ENCODE data around the gene MSANTD1.

Gene MSANTD1

DNA sequence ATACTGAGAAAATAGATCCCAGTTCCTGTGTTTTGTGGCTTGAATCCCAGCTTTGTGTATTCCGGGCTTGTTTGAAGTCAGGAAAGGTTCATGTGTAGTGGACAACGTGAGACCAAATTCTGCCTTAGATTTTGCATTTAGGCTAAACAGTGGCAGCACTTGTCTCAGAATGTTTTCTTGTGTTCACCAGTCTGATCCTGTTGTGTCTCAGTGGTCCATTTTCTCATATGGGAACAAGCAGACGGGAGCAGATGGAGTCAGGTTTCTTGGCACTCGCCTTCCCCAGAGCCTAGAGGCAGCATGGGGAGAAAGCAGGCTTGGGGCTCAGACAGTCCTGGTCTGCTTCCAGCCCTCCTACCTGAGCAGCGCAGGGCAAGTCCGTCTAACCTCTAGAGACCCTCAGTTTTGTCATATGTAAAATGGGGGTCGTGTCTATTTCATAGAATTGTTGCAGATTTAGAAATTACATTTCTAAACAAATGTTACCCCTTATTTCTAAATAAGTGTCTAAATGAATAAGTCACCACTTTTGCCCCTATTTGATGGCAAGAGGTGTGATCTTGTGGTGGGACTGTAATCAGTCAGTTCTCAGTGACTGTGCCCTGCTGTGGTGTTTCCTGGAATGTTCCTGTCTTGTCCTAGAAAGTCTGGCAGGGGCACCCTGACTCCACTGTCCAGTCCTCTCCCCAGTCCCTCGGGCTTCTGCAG lies 28.3 kb upstream of the MSANTD1 start:
- DNase-seq (ENCODE audit: low spot score), result peak; percentile 21
- Histone ChIP-seq H3K36me3 (ENCODE audit: low read depth) (peaks cover 37% of the 10 kb centered on the region), H3K27ac (ENCODE audit: poor library complexity, severe bottlenecking) (no peak overlapping the region), H3K9me3 (ENCODE audit: severe bottlenecking) (no peaks in the 10 kb centered on the region), H3K4me1 (ENCODE audit: insufficient read depth, poor library complexity, severe bottlenecking) (no peaks in the 10 kb centered on the region), H3K27me3 (ENCODE audit: insufficient read depth, poor library complexity, severe bottlenecking) (no peaks in the 10 kb centered on the region), H3K4me3 (ENCODE audit: severe bottlenecking) (no peak overlapping the region)
- no peak for ATAC-seq (ENCODE audit: low read depth)
- TF ChIP-seq, protein P1, sequence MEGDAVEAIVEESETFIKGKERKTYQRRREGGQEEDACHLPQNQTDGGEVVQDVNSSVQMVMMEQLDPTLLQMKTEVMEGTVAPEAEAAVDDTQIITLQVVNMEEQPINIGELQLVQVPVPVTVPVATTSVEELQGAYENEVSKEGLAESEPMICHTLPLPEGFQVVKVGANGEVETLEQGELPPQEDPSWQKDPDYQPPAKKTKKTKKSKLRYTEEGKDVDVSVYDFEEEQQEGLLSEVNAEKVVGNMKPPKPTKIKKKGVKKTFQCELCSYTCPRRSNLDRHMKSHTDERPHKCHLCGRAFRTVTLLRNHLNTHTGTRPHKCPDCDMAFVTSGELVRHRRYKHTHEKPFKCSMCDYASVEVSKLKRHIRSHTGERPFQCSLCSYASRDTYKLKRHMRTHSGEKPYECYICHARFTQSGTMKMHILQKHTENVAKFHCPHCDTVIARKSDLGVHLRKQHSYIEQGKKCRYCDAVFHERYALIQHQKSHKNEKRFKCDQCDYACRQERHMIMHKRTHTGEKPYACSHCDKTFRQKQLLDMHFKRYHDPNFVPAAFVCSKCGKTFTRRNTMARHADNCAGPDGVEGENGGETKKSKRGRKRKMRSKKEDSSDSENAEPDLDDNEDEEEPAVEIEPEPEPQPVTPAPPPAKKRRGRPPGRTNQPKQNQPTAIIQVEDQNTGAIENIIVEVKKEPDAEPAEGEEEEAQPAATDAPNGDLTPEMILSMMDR (IDR thresholded peaks at IDR 0.05; ENCODE audit: poor library complexity, severe bottlenecking), result no peak

GRCh38 chr4:3221184-3221494 lies 27.8 kb upstream of the MSANTD1 start:
- Histone ChIP-seq H3K4me1 (ENCODE audit: insufficient read depth, poor library complexity, severe bottlenecking) (no peaks in the 10 kb centered on the region), H3K36me3 (ENCODE audit: low read depth) (peaks cover 31% of the 10 kb centered on the region), H3K4me3 (ENCODE audit: severe bottlenecking) (no peak overlapping the region), H3K9me3 (ENCODE audit: severe bottlenecking) (no peaks in the 10 kb centered on the region), H3K27me3 (ENCODE audit: insufficient read depth, poor library complexity, severe bottlenecking) (no peaks in the 10 kb centered on the region), H3K27ac (ENCODE audit: poor library complexity, severe bottlenecking) (no peak overlapping the region)
- ATAC-seq (ENCODE audit: low read depth) (no peak), DNase-seq (ENCODE audit: low spot score) (peak; percentile 24)
- TF ChIP-seq, protein P1 (IDR thresholded peaks at IDR 0.05; ENCODE audit: poor library complexity, severe bottlenecking), result no peak

GRCh38 chr4:3221996-3222395 lies 27.0 kb upstream of the MSANTD1 start:
- Histone ChIP-seq H3K9me3 (ENCODE audit: severe bottlenecking) (no peaks in the 10 kb centered on the region), H3K27ac (ENCODE audit: poor library complexity, severe bottlenecking) (no peak overlapping the region), H3K4me1 (ENCODE audit: insufficient read depth, poor library complexity, severe bottlenecking) (no peaks in the 10 kb centered on the region), H3K36me3 (ENCODE audit: low read depth) (peaks cover 33% of the 10 kb centered on the region), H3K27me3 (ENCODE audit: insufficient read depth, poor library complexity, severe bottlenecking) (no peaks in the 10 kb centered on the region), H3K4me3 (ENCODE audit: severe bottlenecking) (no peak overlapping the region)
- DNase-seq (ENCODE audit: low spot score), result peak; percentile 37
- no peak for ATAC-seq (ENCODE audit: low read depth)
- TF ChIP-seq, protein P1 (IDR thresholded peaks at IDR 0.05; ENCODE audit: poor library complexity, severe bottlenecking), result no peak

DNA sequence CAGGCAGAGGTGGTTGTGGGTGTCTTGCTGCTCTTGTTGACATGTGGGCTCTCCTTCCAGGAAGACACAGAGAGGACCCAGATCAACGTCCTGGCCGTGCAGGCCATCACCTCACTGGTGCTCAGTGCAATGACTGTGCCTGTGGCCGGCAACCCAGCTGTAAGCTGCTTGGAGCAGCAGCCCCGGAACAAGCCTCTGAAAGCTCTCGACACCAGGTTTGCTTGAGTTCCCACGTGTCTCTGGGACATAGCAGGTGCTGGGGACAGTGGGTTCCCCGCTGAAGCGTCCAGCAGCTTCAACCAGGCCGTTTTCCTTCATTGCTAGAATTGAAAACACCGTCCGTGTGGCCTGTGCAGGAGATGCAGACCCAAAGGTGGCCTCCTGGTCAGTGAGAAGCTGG lies 25.6 kb upstream of the MSANTD1 start:
- H3K4me3 ChIP-seq (ENCODE audit: severe bottlenecking), result no peak overlapping the region
- TF ChIP-seq, protein P1 (IDR thresholded peaks at IDR 0.05; ENCODE audit: poor library complexity, severe bottlenecking), result no peak
- peaks cover 30% of the 10 kb centered on the region for H3K36me3 ChIP-seq (ENCODE audit: low read depth)
- no peaks in the 10 kb centered on the region for H3K27me3 ChIP-seq (ENCODE audit: insufficient read depth, poor library complexity, severe bottlenecking)
- peak; percentile 33 for DNase-seq (ENCODE audit: low spot score)
- H3K4me1 ChIP-seq (ENCODE audit: insufficient read depth, poor library complexity, severe bottlenecking), result no peaks in the 10 kb centered on the region
- H3K27ac ChIP-seq (ENCODE audit: poor library complexity, severe bottlenecking), result no peak overlapping the region
- H3K9me3 ChIP-seq (ENCODE audit: severe bottlenecking), result no peaks in the 10 kb centered on the region
- no peak for ATAC-seq (ENCODE audit: low read depth)

DNA sequence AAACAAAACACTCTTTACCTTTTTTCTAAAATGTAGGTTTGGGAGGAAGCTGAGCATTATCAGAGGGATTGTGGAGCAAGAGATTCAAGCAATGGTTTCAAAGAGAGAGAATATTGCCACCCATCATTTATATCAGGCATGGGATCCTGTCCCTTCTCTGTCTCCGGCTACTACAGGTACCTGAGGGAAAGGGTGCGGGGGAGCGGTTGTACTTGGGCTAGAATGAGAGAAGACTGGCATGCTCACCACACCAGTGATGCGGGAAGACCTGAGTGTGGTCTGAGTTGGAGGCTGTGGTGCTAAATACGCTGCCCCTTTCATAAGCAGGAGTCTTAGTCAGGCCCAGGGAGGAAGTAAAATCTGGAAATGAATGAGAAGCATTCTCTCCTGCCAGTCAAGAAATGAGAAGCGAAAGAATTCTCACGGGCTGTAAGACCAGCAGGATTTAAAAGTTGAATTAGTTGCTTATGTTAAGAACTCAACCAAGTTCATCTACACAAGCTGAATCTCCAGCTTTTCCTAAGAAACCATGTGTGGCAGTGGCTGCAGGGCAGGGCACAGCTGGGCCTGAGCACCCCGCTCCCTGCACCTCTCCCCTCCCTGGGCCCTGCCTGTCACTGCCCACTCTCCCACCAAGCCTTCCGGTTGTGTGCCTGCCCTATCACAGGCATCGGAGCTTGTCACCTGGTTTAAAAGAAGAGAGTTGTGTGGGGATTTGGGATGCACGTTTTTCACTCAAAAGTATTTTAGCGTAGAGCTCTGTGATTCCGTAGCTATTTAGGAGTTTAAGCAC lies 24.8 kb upstream of the MSANTD1 start:
- DNase-seq (ENCODE audit: low spot score), result peak; percentile 25
- ATAC-seq (ENCODE audit: low read depth), result no peak
- Histone ChIP-seq H3K27me3 (ENCODE audit: insufficient read depth, poor library complexity, severe bottlenecking) (no peaks in the 10 kb centered on the region), H3K9me3 (ENCODE audit: severe bottlenecking) (no peaks in the 10 kb centered on the region), H3K4me3 (ENCODE audit: severe bottlenecking) (no peak overlapping the region), H3K27ac (ENCODE audit: poor library complexity, severe bottlenecking) (no peak overlapping the region), H3K4me1 (ENCODE audit: insufficient read depth, poor library complexity, severe bottlenecking) (no peaks in the 10 kb centered on the region), H3K36me3 (ENCODE audit: low read depth) (peaks cover 38% of the 10 kb centered on the region)
- TF ChIP-seq, protein P1 (IDR thresholded peaks at IDR 0.05; ENCODE audit: poor library complexity, severe bottlenecking), result no peak

Data from RWPE2 (cell line).